ENCODE measurements around the gene TERT. TPM values are rescaled to one million over a fixed set of nuclear protein-coding genes. Genes with fewer than 3 reads are reported as not detected.
"Not testable (repeated sequence)": the region's sequence is repeated elsewhere in the genome, so short reads cannot be mapped to it uniquely, and the experiment has no call there.

The TERT gene
- total RNA-seq, 1 donor from 2014 or later, result 0.20 TPM

- Mint-ChIP-seq H3K4me1 (peaks cover 2% of the 10 kb centered on the region), H3K4me3 (no peak overlapping the region), H3K36me3 (no peaks in the 10 kb centered on the region), H3K27ac (no peak overlapping the region), H3K27me3 (ENCODE audit: low read depth) (peaks cover 31% of the 10 kb centered on the region), H3K9me3 (peaks cover 5% of the 10 kb centered on the region)
- peak in 1 of 2 experiments; percentile 32 for DNase-seq (ENCODE audit: low spot score in 2 of 2, unreplicated experiment in 2 of 2)
- TF ChIP-seq CTCF (IDR thresholded peaks at IDR 0.05; ENCODE audit: unreplicated experiment), result no peak
Measured at GRCh38 chr5:1288439-1289335, 6.2 kb downstream of the TERT start.

GRCh38 chr5:1285883-1286291, 9.0 kb downstream of the TERT start:
- peaks cover 5% of the 10 kb centered on the region for H3K9me3 Mint-ChIP-seq
- TF ChIP-seq CTCF (IDR thresholded peaks at IDR 0.05; ENCODE audit: unreplicated experiment), result no peak
- no peak overlapping the region for H3K27ac Mint-ChIP-seq
- no peaks in the 10 kb centered on the region for H3K4me1 Mint-ChIP-seq
- peak in 1 of 2 experiments; percentile 38 for DNase-seq (ENCODE audit: low spot score in 2 of 2, unreplicated experiment in 2 of 2)
- peaks cover 8% of the 10 kb centered on the region for H3K27me3 Mint-ChIP-seq (ENCODE audit: low read depth)
- no peak overlapping the region for H3K4me3 Mint-ChIP-seq
- H3K36me3 Mint-ChIP-seq, result no peaks in the 10 kb centered on the region

GRCh38 chr5:1285141-1285540, 9.7 kb downstream of the TERT start:
- peaks cover 5% of the 10 kb centered on the region for H3K9me3 Mint-ChIP-seq
- H3K36me3 Mint-ChIP-seq, result no peaks in the 10 kb centered on the region
- no peak overlapping the region for H3K4me3 Mint-ChIP-seq
- no peaks in the 10 kb centered on the region for H3K4me1 Mint-ChIP-seq
- no peak overlapping the region for H3K27ac Mint-ChIP-seq
- DNase-seq (ENCODE audit: low spot score in 2 of 2, unreplicated experiment in 2 of 2), result no peak
- H3K27me3 Mint-ChIP-seq (ENCODE audit: low read depth), result peaks cover 8% of the 10 kb centered on the region
- TF ChIP-seq CTCF (IDR thresholded peaks at IDR 0.05; ENCODE audit: unreplicated experiment), result no peak

DNA sequence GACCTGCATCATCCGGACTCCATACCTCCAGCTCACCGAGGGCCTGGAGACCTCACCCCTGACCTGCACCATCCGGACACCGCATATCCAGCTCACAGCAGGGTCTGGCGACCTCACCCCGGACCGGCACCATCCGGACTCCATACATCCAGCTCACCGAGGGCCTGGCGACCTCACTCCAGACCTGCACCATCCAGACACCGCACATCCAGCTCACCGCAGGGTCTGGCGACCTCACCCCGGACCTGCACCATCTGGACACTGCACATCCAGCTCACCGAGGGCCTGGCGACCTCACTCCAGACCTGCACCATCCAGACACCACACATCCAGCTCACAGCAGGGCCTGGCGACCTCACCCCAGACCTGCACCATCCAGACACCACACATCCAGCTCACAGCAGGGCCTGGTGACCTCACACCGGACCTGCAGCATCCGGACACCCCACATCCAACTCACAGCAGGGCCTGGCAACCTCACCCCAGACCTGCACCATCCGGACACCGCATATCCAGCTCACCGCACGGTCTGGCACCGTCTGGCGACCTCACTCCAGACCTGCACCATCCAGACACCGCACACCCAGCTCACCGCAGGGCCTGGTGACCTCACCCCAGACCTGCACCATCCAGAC, 10.4 kb downstream of the TERT start:
- H3K27ac Mint-ChIP-seq; H3K9me3 Mint-ChIP-seq; H3K27me3 Mint-ChIP-seq (ENCODE audit: low read depth); H3K4me1 Mint-ChIP-seq; H3K4me3 Mint-ChIP-seq; H3K36me3 Mint-ChIP-seq: not testable (repeated sequence)
- DNase-seq (ENCODE audit: low spot score in 2 of 2, unreplicated experiment in 2 of 2), result peak in 1 of 2 experiments; percentile 29

DNA sequence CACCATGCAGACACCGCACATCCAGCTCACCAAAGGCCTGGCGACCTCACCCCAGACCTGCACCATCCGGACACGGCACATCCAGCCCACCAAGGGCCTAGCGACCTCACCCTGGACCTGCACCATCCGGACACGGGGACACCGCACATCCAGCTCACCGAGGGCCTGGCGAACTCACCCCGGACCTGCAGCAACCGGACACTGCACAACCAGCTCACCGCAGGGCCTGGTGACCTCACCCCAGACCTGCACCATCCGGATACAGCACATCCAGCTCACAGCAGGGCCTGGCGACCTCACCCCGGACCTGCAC, 11.2 kb downstream of the TERT start:
- not testable (repeated sequence) for H3K36me3 Mint-ChIP-seq; H3K9me3 Mint-ChIP-seq; H3K4me1 Mint-ChIP-seq; H3K27ac Mint-ChIP-seq; DNase-seq (ENCODE audit: low spot score in 2 of 2, unreplicated experiment in 2 of 2); H3K4me3 Mint-ChIP-seq; H3K27me3 Mint-ChIP-seq (ENCODE audit: low read depth)

GRCh38 chr5:1282993-1283728, 11.7 kb downstream of the TERT start:
- H3K9me3 Mint-ChIP-seq; H3K4me1 Mint-ChIP-seq; H3K27me3 Mint-ChIP-seq (ENCODE audit: low read depth); H3K27ac Mint-ChIP-seq; H3K4me3 Mint-ChIP-seq; H3K36me3 Mint-ChIP-seq; DNase-seq (ENCODE audit: low spot score in 2 of 2, unreplicated experiment in 2 of 2): not testable (repeated sequence)

All from mesothelial cell of epicardium (in vitro differentiated cells).